C4-2B (cell line): Measurements from ENCODE around the gene ANKRD13A.

Source experiments
- CTCF ChIP-seq: fragments of 450-650 bp; conservative IDR thresholded peaks from 2 replicates; pipeline ENCODE4 v1.5.1; 2017; ENCODE audit warnings: mild to moderate bottlenecking
- ZFX ChIP-seq: fragments of 450-650 bp; IDR thresholded peaks from 2 replicates; pipeline ENCODE4 v1.6.1; 2017

GRCh38 chr12:109953656-109954055 lies 45.6 kb upstream of the ANKRD13A start:
- TF ChIP-seq CTCF (no peak), ZFX (no peak)
